Cardiac muscle cell (in vitro differentiated cells and primary cell): Measurements from ENCODE around the gene CHTF18. TPM values are rescaled to one million over a fixed set of nuclear protein-coding genes. Genes with fewer than 3 reads are reported as not detected.

Experiments
- DNase-seq, 2 donors: peaks; one replicate each; pipeline versions ENCODE4 v3.0.0 to v3.0.0-alpha.2; 2010 to 2017; ENCODE audit warnings: low read depth in 1 of 2, low spot score in 1 of 2
- H3K27ac ChIP-seq: fragments of 200-600 bp; sonication (generic); 2 replicates; pipeline ENCODE4 v1.5.1; 2016
- H3K27me3 ChIP-seq: fragments of 200-600 bp; sonication (generic); 2 replicates; pipeline ENCODE4 v1.6.0; 2016; ENCODE audit warnings: control low read depth
- H3K36me3 ChIP-seq: fragments of 200-600 bp; sonication (generic); 2 replicates; pipeline ENCODE4 v1.5.1; 2016; ENCODE audit warnings: control low read depth
- H3K4me1 ChIP-seq: fragments of 200-600 bp; sonication (generic); 2 replicates; pipeline ENCODE4 v1.8.1; 2017; ENCODE audit warnings: low read depth, mild to moderate bottlenecking, mixed run types
- H3K4me3 ChIP-seq: fragments of 200-600 bp; sonication (generic); 2 replicates; pipeline ENCODE4 v1.5.1; 2016; ENCODE audit warnings: mild to moderate bottlenecking
- H3K9me3 ChIP-seq: fragments of 200-600 bp; sonication (generic); 2 replicates; pipeline ENCODE4 v1.5.1; 2017; ENCODE audit warnings: low read depth, mild to moderate bottlenecking, control low read depth
- CTCF ChIP-seq: IDR thresholded peaks from 2 replicates; pipeline ENCODE4 v1.5.1; 2012; ENCODE audit warnings: low read depth, mild to moderate bottlenecking, low read length
- polyA plus RNA-seq: library from polyadenylated mRNA; unstranded; fragments of >200 nt; fragmentation: Nextera tagmentation; extraction: Ambion mirVana; gene quantifications from 2 replicates; pipeline ENCODE4 v1.2.1, GENCODE V29; 2016
- total RNA-seq: library from RNA; depleted of rRNA; stranded (reverse); fragments of >200 nt; gene quantifications from 2 replicates; pipeline ENCODE4 v1.2.3, GENCODE V29; 2016

CHTF18 gene
- total and polyA plus RNA-seq, 2 experiments from 2014 or later, result 43.6 to 107 TPM

GRCh38 chr16:845351-845745, 56.9 kb downstream of the CHTF18 start:
- Histone ChIP-seq H3K4me3 (no peak overlapping the region), H3K27me3 (no peaks in the 10 kb centered on the region), H3K4me1 (no peaks in the 10 kb centered on the region), H3K36me3 (no peaks in the 10 kb centered on the region), H3K9me3 (no peaks in the 10 kb centered on the region), H3K27ac (no peak overlapping the region)
- DNase-seq, result no peak
- no peak for TF ChIP-seq CTCF

GRCh38 chr16:847151-847550, 58.7 kb downstream of the CHTF18 start:
- no peak for DNase-seq
- Histone ChIP-seq H3K27ac (no peak overlapping the region), H3K4me1 (no peaks in the 10 kb centered on the region), H3K9me3 (no peaks in the 10 kb centered on the region), H3K4me3 (no peak overlapping the region), H3K27me3 (no peaks in the 10 kb centered on the region), H3K36me3 (no peaks in the 10 kb centered on the region)
- no peak for TF ChIP-seq CTCF

Other genes starting within 250 kb of the CHTF18 start
- 0.14 and 0.66 TPM in 2 replicates for gene PRR35, start 228.2 kb upstream of the CHTF18 start, total RNA-seq
- gene PRR35, start 228.2 kb upstream of the CHTF18 start, polyA plus RNA-seq, result 0.40 TPM in 1 of 2 replicates, not detected in the other
- gene NHLRC4, start 221.6 kb upstream of the CHTF18 start, total RNA-seq, result 3.6 and 3.9 TPM in 2 replicates
- 2.2 and 2.6 TPM in 2 replicates for gene NHLRC4, start 221.6 kb upstream of the CHTF18 start, polyA plus RNA-seq
- 124 and 126 TPM in 2 replicates for gene PIGQ, start 218.7 kb upstream of the CHTF18 start, total RNA-seq
- 89.2 and 110 TPM in 2 replicates for gene PIGQ, start 218.7 kb upstream of the CHTF18 start, polyA plus RNA-seq
- 40.7 and 45.9 TPM in 2 replicates for gene RAB40C, start 198.6 kb upstream of the CHTF18 start, total RNA-seq
- 30.8 and 36.9 TPM in 2 replicates for gene RAB40C, start 198.6 kb upstream of the CHTF18 start, polyA plus RNA-seq
- gene WFIKKN1, start 157.6 kb upstream of the CHTF18 start, total RNA-seq, result 85.8 and 125 TPM in 2 replicates
- gene WFIKKN1, start 157.6 kb upstream of the CHTF18 start, polyA plus RNA-seq, result 79.6 and 105 TPM in 2 replicates
- gene METTL26, start 152.3 kb upstream of the CHTF18 start, total RNA-seq, result 196 and 201 TPM in 2 replicates
- 153 and 181 TPM in 2 replicates for gene METTL26, start 152.3 kb upstream of the CHTF18 start, polyA plus RNA-seq
- gene MCRIP2, start 146.8 kb upstream of the CHTF18 start, total RNA-seq, result 123 and 144 TPM in 2 replicates
- 131 and 146 TPM in 2 replicates for gene MCRIP2, start 146.8 kb upstream of the CHTF18 start, polyA plus RNA-seq
- gene WDR90, start 139.3 kb upstream of the CHTF18 start, total RNA-seq, result 25.6 and 26.5 TPM in 2 replicates
- gene WDR90, start 139.3 kb upstream of the CHTF18 start, polyA plus RNA-seq, result 28.1 and 32.3 TPM in 2 replicates
- 251 and 305 TPM in 2 replicates for gene RHOT2, start 120.5 kb upstream of the CHTF18 start, total RNA-seq
- 294 and 315 TPM in 2 replicates for gene RHOT2, start 120.5 kb upstream of the CHTF18 start, polyA plus RNA-seq
- gene RHBDL1, start 112.9 kb upstream of the CHTF18 start, total RNA-seq, result 3.6 and 12.9 TPM in 2 replicates
- gene RHBDL1, start 112.9 kb upstream of the CHTF18 start, polyA plus RNA-seq, result 2.6 and 4.7 TPM in 2 replicates
- gene STUB1, start 108.2 kb upstream of the CHTF18 start, total RNA-seq, result 176 and 207 TPM in 2 replicates
- 219 and 269 TPM in 2 replicates for gene STUB1, start 108.2 kb upstream of the CHTF18 start, polyA plus RNA-seq
- gene JMJD8, start 104.3 kb upstream of the CHTF18 start, total RNA-seq, result 105 and 134 TPM in 2 replicates
- 107 and 118 TPM in 2 replicates for gene JMJD8, start 104.3 kb upstream of the CHTF18 start, polyA plus RNA-seq
- 17.6 and 23.3 TPM in 2 replicates for gene WDR24, start 98.2 kb upstream of the CHTF18 start, total RNA-seq
- gene WDR24, start 98.2 kb upstream of the CHTF18 start, polyA plus RNA-seq, result 22.8 and 31.0 TPM in 2 replicates
- gene FBXL16, start 82.8 kb upstream of the CHTF18 start, total RNA-seq, result 0.12 and 0.74 TPM in 2 replicates
- gene FBXL16, start 82.8 kb upstream of the CHTF18 start, polyA plus RNA-seq, result 0.59 and 1.4 TPM in 2 replicates
- gene METRN, start 73.5 kb upstream of the CHTF18 start, total RNA-seq, result 93.9 and 186 TPM in 2 replicates
- gene METRN, start 73.5 kb upstream of the CHTF18 start, polyA plus RNA-seq, result 299 and 330 TPM in 2 replicates
- 55.1 and 62.5 TPM in 2 replicates for gene ANTKMT, start 67.5 kb upstream of the CHTF18 start, total RNA-seq
- 72.4 and 82.6 TPM in 2 replicates for gene ANTKMT, start 67.5 kb upstream of the CHTF18 start, polyA plus RNA-seq
- 9.7 and 16.5 TPM in 2 replicates for gene CCDC78, start 62.2 kb upstream of the CHTF18 start, total RNA-seq
- gene CCDC78, start 62.2 kb upstream of the CHTF18 start, polyA plus RNA-seq, result 3.6 and 4.2 TPM in 2 replicates
- gene HAGHL, start 61.5 kb upstream of the CHTF18 start, total RNA-seq, result 31.6 and 47.5 TPM in 2 replicates
- 27.7 and 37.0 TPM in 2 replicates for gene HAGHL, start 61.5 kb upstream of the CHTF18 start, polyA plus RNA-seq
- 46.2 and 67.7 TPM in 2 replicates for gene CIAO3, start 47.6 kb upstream of the CHTF18 start, total RNA-seq
- 43.3 and 72.2 TPM in 2 replicates for gene CIAO3, start 47.6 kb upstream of the CHTF18 start, polyA plus RNA-seq
- 0.32 and 4.5 TPM in 2 replicates for gene MSLN, start 27.9 kb upstream of the CHTF18 start, total RNA-seq
- gene MSLN, start 27.9 kb upstream of the CHTF18 start, polyA plus RNA-seq, result not detected in 2 replicates
- 32.2 and 36.1 TPM in 2 replicates for gene RPUSD1, start 239 bp upstream of the CHTF18 start, total RNA-seq
- 27.0 and 34.3 TPM in 2 replicates for gene RPUSD1, start 239 bp upstream of the CHTF18 start, polyA plus RNA-seq
- not detected in 2 replicates for gene GNG13, start 12.1 kb downstream of the CHTF18 start, total RNA-seq
- gene GNG13, start 12.1 kb downstream of the CHTF18 start, polyA plus RNA-seq, result 0.79 TPM in 1 of 2 replicates, not detected in the other
- gene LMF1, start 182.4 kb downstream of the CHTF18 start, total RNA-seq, result 37.6 and 41.6 TPM in 2 replicates
- 18.8 and 39.0 TPM in 2 replicates for gene LMF1, start 182.4 kb downstream of the CHTF18 start, polyA plus RNA-seq
- 9.2 and 13.7 TPM in 2 replicates for gene SOX8, start 193.2 kb downstream of the CHTF18 start, total RNA-seq
- 5.8 and 8.2 TPM in 2 replicates for gene SOX8, start 193.2 kb downstream of the CHTF18 start, polyA plus RNA-seq